GM21619 (cell line): Measurements from ENCODE around the gene RGSL1.

Source experiments
- ATAC-seq: cut with Tn5 transposase; IDR thresholded peaks from one replicate; pipeline ENCODE4 v1.9.1; 2021; ENCODE audit not compliant: unreplicated experiment

The RGSL1 gene

GRCh38 chr1:182587666-182588499, 137.9 kb downstream of the RGSL1 start:
- peak; percentile 16 for ATAC-seq

GRCh38 chr1:182588500-182589396, 138.8 kb downstream of the RGSL1 start, which contains the start of gene RNASEL:
Gene RNASEL (minus strand): TSS chr1:182589256. CDS start chr1:182586806, 2,450 bp downstream.
- peak; percentile 91 for ATAC-seq

GRCh38 chr1:182589520-182589919, 139.6 kb downstream of the RGSL1 start:
- ATAC-seq: no peak

GRCh38 chr1:182589931-182590330, 140.0 kb downstream of the RGSL1 start:
- no peak for ATAC-seq

GRCh38 chr1:182595641-182596240, 145.8 kb downstream of the RGSL1 start:
- ATAC-seq: no peak

- ATAC-seq: no peak
These were observed 147.0 kb downstream of the RGSL1 start for GRCh38 chr1:182596934-182597333.

- ATAC-seq: no peak
These were observed 148.3 kb downstream of the RGSL1 start for GRCh38 chr1:182598296-182598695.

- ATAC-seq: no peak
These were observed 149.4 kb downstream of the RGSL1 start for GRCh38 chr1:182599339-182599738.

- no peak for ATAC-seq
These were observed 150.2 kb downstream of the RGSL1 start for GRCh38 chr1:182600036-182600713.

GRCh38 chr1:182600745-182601415, 150.9 kb downstream of the RGSL1 start:
- ATAC-seq: no peak

- ATAC-seq: peak; percentile 27
These were observed 151.5 kb downstream of the RGSL1 start for GRCh38 chr1:182601416-182601786.

GRCh38 chr1:182601913-182602312, 152.0 kb downstream of the RGSL1 start:
- no peak for ATAC-seq

- no peak for ATAC-seq
These were observed 153.1 kb downstream of the RGSL1 start for GRCh38 chr1:182602935-182603645.

- ATAC-seq: peak; percentile 4
These were observed 153.8 kb downstream of the RGSL1 start for GRCh38 chr1:182603646-182604174.

GRCh38 chr1:182604175-182605164, 154.5 kb downstream of the RGSL1 start, which contains the start of gene RGS16:
Gene RGS16 (minus strand): TSS chr1:182604389. CDS start chr1:182604259, 130 bp downstream.
- ATAC-seq: peak; percentile 81

- ATAC-seq: no peak
These were observed 157.6 kb downstream of the RGSL1 start for GRCh38 chr1:182607566-182607965.

- ATAC-seq: no peak
These were observed 158.3 kb downstream of the RGSL1 start for GRCh38 chr1:182608236-182608635.
